OCI-LY7 (cell line): ENCODE data around the gene PCBP3. TPM values are rescaled to one million over a fixed set of nuclear protein-coding genes. Genes with fewer than 3 reads are reported as not detected.
A peak's percentile ranks its signal among the peaks of the same experiment; 100 is the strongest.

ENCODE experiments used
- BruUV-seq: library from RNA; stranded (reverse); fragments of 400-500 nt; replicated peaks from 2 replicates; lab custom pipeline; 2021; lab: Mats Ljungman, UMichigan
- CTCF ChIA-PET: fragments of 300-600 bp; sonication (Branson Sonifier 250); formaldehyde crosslinking; loops from one replicate; lab custom pipeline; 2022; ENCODE audit warnings: antibody characterized with exemption; ENCODE audit not compliant: unreplicated experiment; lab: Charles Lee
- POLR2A ChIA-PET: fragments of 300-600 bp; sonication (Branson Sonifier 250); formaldehyde crosslinking; loops from one replicate; lab custom pipeline; 2022; ENCODE audit warnings: antibody characterized with exemption; lab: Charles Lee
- DNase-seq: peaks from one replicate; pipeline ENCODE4 v3.0.0-alpha.2; 2015; ENCODE audit warnings: low spot score
- H2AFZ ChIP-seq: fragments of 200-600 bp; sonication (generic), shearing (Covaris generic); 2 replicates; pipeline ENCODE4 v1.6.1; 2014; ENCODE audit warnings: mild to moderate bottlenecking, antibody characterized with exemption, low read length, moderate library complexity
- H3K27ac ChIP-seq: fragments of 200-600 bp; sonication (generic); 2 replicates; pipeline ENCODE4 v1.5.1; 2014; ENCODE audit warnings: mixed run types, low read depth, mild to moderate bottlenecking, moderate library complexity, low read length, inconsistent platforms; ENCODE audit not compliant: poor library complexity, severe bottlenecking
- H3K36me3 ChIP-seq: fragments of 200-600 bp; sonication (generic); 2 replicates; pipeline ENCODE4 v1.6.1; 2014; ENCODE audit warnings: mild to moderate bottlenecking, antibody characterized with exemption, low read length, moderate library complexity, mixed read lengths; ENCODE audit not compliant: insufficient read depth
- H3K4me1 ChIP-seq: fragments of 200-600 bp; sonication (generic); 2 replicates; pipeline ENCODE4 v1.5.1; 2014; ENCODE audit warnings: mild to moderate bottlenecking, low read length; ENCODE audit not compliant: insufficient read depth, poor library complexity, severe bottlenecking
- H3K4me2 ChIP-seq: fragments of 200-600 bp; sonication (generic); 2 replicates; pipeline ENCODE4 v1.6.1; 2014; ENCODE audit warnings: mild to moderate bottlenecking, low read length
- H3K4me3 ChIP-seq: fragments of 200-600 bp; sonication (generic); 2 replicates; pipeline ENCODE4 v1.5.1; 2014; ENCODE audit warnings: mild to moderate bottlenecking, low read depth, low read length; ENCODE audit not compliant: poor library complexity, severe bottlenecking
- H3K79me2 ChIP-seq: fragments of 200-600 bp; sonication (generic); 2 replicates; pipeline ENCODE4 v1.6.1; 2016; ENCODE audit warnings: low read depth, mild to moderate bottlenecking, low read length, moderate library complexity, mixed read lengths; ENCODE audit not compliant: insufficient read depth
- H3K9me2 ChIP-seq: fragments of 200-600 bp; sonication (generic); 2 replicates; pipeline ENCODE4 v1.6.1; 2016; ENCODE audit warnings: mild to moderate bottlenecking, low read length, mixed read lengths; ENCODE audit not compliant: insufficient read depth
- H3K9me3 ChIP-seq: fragments of 200-600 bp; sonication (generic); 2 replicates; pipeline ENCODE4 v1.6.1; 2014; ENCODE audit warnings: mild to moderate bottlenecking, mixed run types, low read length, mixed read lengths
- H4K20me1 ChIP-seq: fragments of 200-600 bp; sonication (generic); 2 replicates; pipeline ENCODE4 v1.6.1; 2014; ENCODE audit warnings: mild to moderate bottlenecking, antibody characterized with exemption, low read length, moderate library complexity, mixed read lengths; ENCODE audit not compliant: insufficient read depth
- CTCF ChIP-seq: fragments of 200-600 bp; sonication (generic); conservative IDR thresholded peaks from 2 replicates; pipeline ENCODE4 v1.5.1; 2014; ENCODE audit warnings: mild to moderate bottlenecking, antibody characterized with exemption, low read length, moderate library complexity, mixed read lengths
- EZH2phosphoT487 ChIP-seq: fragments of 200-600 bp; sonication (generic); IDR thresholded peaks from 2 replicates; pipeline ENCODE4 v1.6.1; 2018; ENCODE audit warnings: low read depth, borderline replicate concordance, mild to moderate bottlenecking, mixed run types, antibody characterized with exemption, low read length, moderate library complexity, mixed read lengths
- intact Hi-C: fragments of 100-400 bp; cut with micrococcal nuclease; formaldehyde crosslinking; loops from one replicate; pipeline ENCODE4 v1.10.0; 2022; ENCODE audit not compliant: unreplicated experiment
- total RNA-seq, 2 experiments: library from RNA; depleted of rRNA in 1 of 2; stranded (reverse); fragments of >200 nt in 1 of 2; shearing (Covaris generic) in 1 of 2; gene quantifications; 2 replicates each; pipeline ENCODE4 v1.2.3, GENCODE V29; 2014 to 2022

PCBP3 gene
- total RNA-seq, 2 experiments from 2014 or later: 0.61 TPM; not detected in 1

- Histone ChIP-seq H3K4me2 (no peak overlapping the region), H3K4me3 (no peak overlapping the region), H3K79me2 (no peaks in the 10 kb centered on the region), H2AFZ (no peak overlapping the region), H3K36me3 (no peaks in the 10 kb centered on the region), H4K20me1 (no peaks in the 10 kb centered on the region), H3K9me3 (no peaks in the 10 kb centered on the region), H3K9me2 (no peaks in the 10 kb centered on the region), H3K27ac (no peak overlapping the region), H3K4me1 (no peaks in the 10 kb centered on the region)
- no peak for DNase-seq
- CTCF ChIA-PET: no interaction called here
- TF ChIP-seq CTCF (0 out of 2 replicates have a peak, but pooled peaks have one; percentile 33), EZH2phosphoT487 (no peak)
- intact Hi-C loops: no loop called here
- BruUV-seq: no TSS peak
- POLR2A ChIA-PET: no interaction called here
Observed at GRCh38 chr21:45695086-45695485, 51.6 kb downstream of the PCBP3 start.

GRCh38 chr21:45698493-45699184 lies 55.1 kb downstream of the PCBP3 start:
- no peaks in the 10 kb centered on the region for H3K36me3 ChIP-seq
- no peak overlapping the region for H2AFZ ChIP-seq
- H3K27ac ChIP-seq: no peak overlapping the region
- H3K4me3 ChIP-seq: no peak overlapping the region
- H4K20me1 ChIP-seq: no peaks in the 10 kb centered on the region
- ChIA-PET POLR2A (no interaction called here), CTCF (no interaction called here)
- H3K4me1 ChIP-seq: no peaks in the 10 kb centered on the region
- TF ChIP-seq EZH2phosphoT487 (no peak), CTCF (no peak)
- no peak for DNase-seq
- BruUV-seq: no TSS peak
- H3K79me2 ChIP-seq: no peaks in the 10 kb centered on the region
- intact Hi-C loops: no loop called here
- no peak overlapping the region for H3K4me2 ChIP-seq
- no peaks in the 10 kb centered on the region for H3K9me2 ChIP-seq
- H3K9me3 ChIP-seq: no peaks in the 10 kb centered on the region

GRCh38 chr21:45699251-45699942 lies 55.9 kb downstream of the PCBP3 start:
- H3K36me3 ChIP-seq: no peaks in the 10 kb centered on the region
- no peaks in the 10 kb centered on the region for H4K20me1 ChIP-seq
- DNase-seq: no peak
- H3K79me2 ChIP-seq: no peaks in the 10 kb centered on the region
- H3K27ac ChIP-seq: no peak overlapping the region
- no peak overlapping the region for H3K4me2 ChIP-seq
- H3K4me3 ChIP-seq: no peak overlapping the region
- CTCF ChIA-PET: no interaction called here
- POLR2A ChIA-PET: no interaction called here
- intact Hi-C loops: no loop called here
- H2AFZ ChIP-seq: no peak overlapping the region
- TF ChIP-seq CTCF (no peak), EZH2phosphoT487 (no peak)
- no TSS peak for BruUV-seq
- H3K9me2 ChIP-seq: no peaks in the 10 kb centered on the region
- no peaks in the 10 kb centered on the region for H3K9me3 ChIP-seq
- H3K4me1 ChIP-seq: no peaks in the 10 kb centered on the region
